ENCODE data around the gene CEBPG.

Gene CEBPG

GRCh38 chr19:33355535-33355934 lies 18.0 kb upstream of the CEBPG start:
- no peak for DNase-seq

- no peak for DNase-seq
Observed at GRCh38 chr19:33357556-33357955, 16.0 kb upstream of the CEBPG start.

DNA sequence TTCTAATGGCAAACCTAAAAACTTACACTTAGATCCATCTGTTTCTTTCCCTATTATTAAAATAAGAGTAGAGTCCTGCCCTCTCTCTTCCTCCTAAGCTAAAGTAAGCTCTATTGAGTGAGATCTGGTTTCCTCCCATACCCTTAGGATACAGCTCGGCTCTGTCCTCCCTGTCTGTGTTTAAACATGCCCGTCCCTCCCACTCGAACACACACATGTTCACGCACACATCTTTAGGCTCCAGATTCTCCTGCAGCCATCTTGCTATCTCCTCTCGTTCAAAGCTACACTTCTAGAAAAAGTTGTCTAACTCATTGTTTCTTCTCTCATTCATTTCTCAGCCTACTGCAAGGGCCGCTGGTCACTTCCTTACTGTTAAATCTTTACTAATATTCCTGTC lies 15.1 kb upstream of the CEBPG start:
- no peak for DNase-seq

DNA sequence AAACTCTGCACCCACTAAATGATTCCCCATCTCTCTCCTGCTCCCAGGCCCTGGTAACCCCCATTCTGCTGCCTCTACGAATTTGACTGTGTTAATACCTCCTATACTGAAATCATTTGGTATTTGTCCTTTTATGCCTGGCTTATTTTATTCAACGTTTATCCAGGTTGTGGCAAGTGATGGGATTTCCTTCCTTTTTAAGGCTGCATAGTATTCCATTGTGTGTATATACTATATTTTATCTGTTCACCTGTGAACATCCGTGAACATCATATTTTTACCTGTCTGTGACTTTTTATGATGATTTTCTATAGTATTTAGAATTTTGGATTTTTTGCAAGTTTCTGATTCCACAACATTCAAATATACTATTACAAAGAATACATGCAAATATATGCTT lies 13.9 kb upstream of the CEBPG start:
- no peak for DNase-seq

DNA sequence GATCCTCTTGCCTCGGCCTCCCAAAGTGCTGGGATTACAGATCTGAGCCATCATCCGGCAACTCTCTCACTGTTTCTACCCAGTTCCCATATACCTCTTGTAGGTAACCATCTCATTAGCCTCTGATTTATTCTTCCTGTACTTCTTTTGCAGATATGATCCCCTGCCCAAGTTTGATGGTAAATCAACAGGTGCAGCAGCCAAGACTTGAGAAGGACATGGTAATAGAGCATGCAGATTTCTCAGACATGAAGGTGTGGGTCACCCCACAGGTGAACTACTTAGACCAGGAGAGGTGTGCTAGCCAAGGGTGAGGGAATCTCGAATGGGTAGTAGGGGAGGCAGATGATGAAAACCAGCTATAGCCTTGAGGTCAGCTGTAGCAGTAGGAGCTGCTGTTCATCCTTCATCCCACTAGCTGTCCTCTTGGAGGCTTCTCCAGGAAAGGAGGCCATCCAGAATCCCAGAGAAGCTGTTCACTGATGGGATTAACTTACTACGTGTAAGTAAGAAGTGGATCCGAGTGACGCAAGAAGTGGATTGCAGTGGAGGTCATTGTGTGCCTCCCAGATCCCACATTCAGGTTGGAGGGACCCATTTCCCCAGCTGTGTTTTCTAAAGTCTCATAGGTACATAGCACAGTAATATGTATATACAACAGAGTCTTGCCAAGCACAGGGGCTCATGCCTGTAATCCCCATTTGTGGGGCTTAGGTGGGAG lies 10.8 kb upstream of the CEBPG start:
- DNase-seq = no peak

GRCh38 chr19:33363476-33363875 lies 10.0 kb upstream of the CEBPG start:
- no peak for DNase-seq

DNA sequence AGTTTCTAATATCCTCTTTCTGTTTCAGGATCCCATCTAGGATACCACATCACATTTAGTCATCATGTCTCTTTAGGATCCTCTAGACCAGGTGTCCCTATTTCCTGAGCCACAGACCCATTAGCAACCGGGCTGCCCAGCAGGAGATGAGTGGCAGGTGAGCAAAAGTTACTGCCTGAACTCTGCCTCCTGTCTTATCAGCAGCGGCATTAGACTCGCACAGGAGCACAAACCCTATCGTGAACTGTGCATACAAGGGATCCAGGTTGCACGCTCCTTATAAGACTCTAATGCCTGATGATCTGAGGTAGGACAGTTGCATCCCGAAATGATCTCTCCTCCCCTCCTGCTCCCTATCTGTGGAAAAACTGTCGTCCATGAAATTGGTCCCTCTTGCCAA lies 7.8 kb upstream of the CEBPG start:
- DNase-seq = no peak

DNA sequence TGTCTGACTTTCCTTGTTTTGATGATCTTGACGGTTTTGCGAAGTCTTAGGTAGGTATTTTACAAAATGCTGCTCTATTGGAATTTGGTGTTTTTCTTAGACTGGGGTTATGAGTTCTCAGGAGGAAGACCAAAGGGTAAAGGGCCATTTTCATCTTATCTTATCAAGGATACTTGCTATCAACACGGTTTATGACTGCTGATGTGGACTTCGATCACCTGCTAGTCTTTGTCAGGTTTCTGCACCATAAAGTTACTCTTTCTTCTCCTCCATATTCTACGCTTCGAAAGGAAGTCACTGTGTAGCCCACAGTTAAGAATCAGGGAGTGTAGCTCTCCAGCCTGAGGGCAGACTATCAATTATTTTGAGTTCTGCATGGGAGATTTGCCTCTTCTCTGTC lies 7.4 kb upstream of the CEBPG start:
- DNase-seq = no peak

- no peak for DNase-seq
Observed at GRCh38 chr19:33366897-33367296, 6.6 kb upstream of the CEBPG start.

GRCh38 chr19:33368074-33368864 lies 5.2 kb upstream of the CEBPG start:
- DNase-seq = peak; percentile 6

DNA sequence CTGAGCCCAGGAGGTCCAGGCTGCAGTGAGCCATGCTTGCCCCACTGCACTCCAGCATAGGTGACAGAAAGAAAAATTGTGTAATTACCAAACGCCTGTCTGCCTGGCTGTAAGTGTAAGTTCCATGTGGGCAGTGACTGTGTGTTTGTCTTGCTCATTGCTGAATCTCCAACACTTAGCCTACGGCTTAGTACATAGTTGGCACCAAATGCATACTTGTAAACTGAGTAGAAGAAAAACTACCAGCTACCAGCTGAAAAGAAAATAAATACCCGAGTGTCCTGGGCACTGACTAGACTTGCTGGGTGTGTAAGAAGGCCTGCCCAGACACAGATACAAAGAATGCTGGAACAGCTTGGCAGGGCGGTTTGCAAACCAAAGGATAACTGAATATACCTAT lies 2.7 kb upstream of the CEBPG start:
- no peak for DNase-seq

DNA sequence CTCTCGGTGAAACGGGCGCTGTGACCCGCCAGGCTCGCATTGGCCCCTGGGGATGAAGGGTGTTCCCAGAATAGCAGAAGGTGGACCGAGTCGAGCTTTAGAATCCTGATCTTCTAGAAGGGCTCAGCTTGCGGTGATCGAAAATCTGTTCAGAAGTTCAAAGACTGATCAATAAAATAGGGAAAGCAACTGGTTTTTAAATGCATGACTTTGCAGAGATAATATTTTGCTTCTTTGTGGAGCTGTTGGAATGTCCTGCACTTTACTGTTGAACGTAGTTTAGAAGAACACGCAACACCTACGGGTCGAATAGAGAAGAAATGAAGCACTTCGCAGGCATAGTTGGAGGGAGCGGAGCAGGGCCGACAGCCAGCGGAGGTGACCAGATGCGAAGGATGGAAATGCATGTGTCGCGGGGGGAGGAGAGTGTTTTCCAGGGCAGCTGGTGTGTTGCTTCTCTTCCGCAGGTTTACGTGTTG lies 766 bp downstream of the CEBPG start:
- DNase-seq = no peak

DNA sequence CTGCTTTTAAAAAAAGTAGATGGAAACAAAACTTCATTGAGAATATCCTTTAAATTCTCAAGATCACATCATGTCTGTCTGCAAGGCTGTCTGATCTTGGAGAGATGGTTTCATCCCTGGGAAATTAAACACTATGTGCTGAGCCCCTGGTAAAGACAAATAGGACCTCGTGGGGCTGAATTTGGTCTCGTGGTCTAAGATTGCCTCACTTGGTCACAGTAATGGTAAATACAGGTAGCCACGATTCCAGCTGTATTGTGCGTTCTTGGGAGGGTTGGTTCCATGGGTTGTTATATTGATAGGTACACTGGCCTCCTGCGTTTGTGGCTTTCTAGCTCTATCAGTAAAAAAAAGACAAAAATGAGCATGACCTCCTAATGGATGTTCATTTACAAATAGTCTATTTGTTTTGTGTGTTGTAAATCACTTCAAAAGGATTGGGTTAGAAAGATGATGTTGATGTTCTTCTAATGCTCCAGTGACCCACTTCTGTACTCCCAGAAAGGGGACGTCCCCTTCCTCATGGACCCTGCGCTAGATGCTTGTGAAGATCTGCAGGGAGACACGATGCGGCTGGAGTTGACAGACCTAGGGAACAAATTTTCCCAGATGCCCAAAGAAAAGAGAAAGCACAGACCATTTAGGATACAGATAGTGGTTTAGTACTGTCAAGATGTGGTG lies 1.8 kb downstream of the CEBPG start:
- DNase-seq = no peak

GRCh38 chr19:33375837-33376159 lies 2.3 kb downstream of the CEBPG start:
- DNase-seq = no peak

GRCh38 chr19:33376423-33376822 lies 2.9 kb downstream of the CEBPG start:
- DNase-seq = peak; percentile 10

GRCh38 chr19:33376941-33377557 lies 3.5 kb downstream of the CEBPG start:
- DNase-seq = no peak

GRCh38 chr19:33377586-33378475 lies 4.3 kb downstream of the CEBPG start:
- DNase-seq = no peak

- DNase-seq = no peak
Observed at GRCh38 chr19:33379151-33379829, 5.8 kb downstream of the CEBPG start.

DNA sequence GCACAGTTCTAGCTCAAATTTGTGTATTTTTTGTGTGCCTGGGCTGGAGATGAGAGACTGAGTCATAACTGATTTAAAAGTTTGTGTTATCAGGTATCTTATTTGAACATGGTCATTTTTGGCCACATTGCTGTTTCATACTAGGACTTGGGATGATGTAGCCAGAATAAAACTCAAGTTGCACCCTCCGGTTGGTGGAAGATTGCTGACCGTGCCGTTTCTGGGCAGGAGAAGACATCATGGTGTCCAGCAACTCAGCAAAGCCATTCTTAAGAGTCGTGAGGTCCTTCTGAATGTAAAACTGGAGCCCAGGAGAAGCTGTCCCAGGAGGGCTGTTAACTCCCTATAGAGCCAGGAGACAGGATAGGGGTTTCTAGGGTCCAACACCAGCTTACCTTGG lies 7.6 kb downstream of the CEBPG start:
- no peak for DNase-seq

GRCh38 chr19:33382006-33382405 lies 8.5 kb downstream of the CEBPG start:
- no peak for DNase-seq

GRCh38 chr19:33382982-33383381 lies 9.5 kb downstream of the CEBPG start:
- no peak for DNase-seq

All from GOT3 (cell line).